Uterine smooth muscle cell (primary cell): ENCODE measurements around the gene ABHD18. TPM values are rescaled to one million over a fixed set of nuclear protein-coding genes. Genes with fewer than 3 reads are reported as not detected.

Experiments
- total RNA-seq: library from RNA; depleted of rRNA; stranded (reverse); fragments of >200 nt; gene quantifications from 2 replicates; pipeline ENCODE4 v1.2.3, GENCODE V29; 2014

ABHD18 gene
- 6.2 and 6.4 TPM in 2 replicates for total RNA-seq

DNA sequence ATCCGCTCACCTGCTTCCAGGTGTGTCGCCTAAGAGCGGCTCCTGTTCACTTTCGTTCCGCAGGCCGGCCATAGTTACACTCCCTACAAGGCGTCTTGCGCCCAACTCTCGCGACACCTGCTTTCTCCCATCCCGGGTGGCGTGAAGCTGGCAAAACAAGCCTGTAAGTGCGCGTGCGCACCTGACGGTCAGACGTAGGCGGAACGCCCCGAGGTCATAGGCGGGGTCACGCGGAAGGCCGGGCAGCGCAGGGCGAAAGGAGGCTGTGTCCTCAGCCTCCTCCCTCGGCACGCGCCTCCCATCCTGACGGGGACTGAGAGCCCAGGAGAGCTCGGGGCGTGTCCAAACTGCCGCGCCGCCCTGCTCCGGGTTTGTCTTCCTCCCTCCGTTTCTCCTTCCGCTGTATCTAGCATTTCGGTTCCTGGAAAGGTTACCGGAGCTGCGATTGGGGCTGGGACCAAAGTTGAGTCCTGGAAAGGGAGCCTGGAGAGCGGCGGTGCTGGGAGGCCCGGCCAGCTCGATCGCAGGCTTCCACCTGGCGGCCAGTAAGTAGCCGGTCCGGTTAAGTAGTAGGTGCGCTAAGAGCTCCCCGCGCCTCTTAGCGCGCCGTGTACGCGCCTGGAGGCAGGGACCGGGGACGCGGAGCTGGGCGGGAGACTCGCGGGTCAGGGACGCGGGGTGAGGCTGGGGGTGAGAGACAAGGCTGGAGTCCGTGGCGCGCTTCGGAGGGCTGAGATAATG is at the start of gene ABHD18, which contains the start of gene MFSD8:
Gene ABHD18 (plus strand): TSS at position 345 of the 741 bp plus-strand sequence. CDS start 17,550 bp downstream, outside the sequence.
Gene MFSD8 (minus strand): TSS at position 112 of the 741 bp plus-strand sequence. CDS start 40 bp downstream, at position 72.

DNA sequence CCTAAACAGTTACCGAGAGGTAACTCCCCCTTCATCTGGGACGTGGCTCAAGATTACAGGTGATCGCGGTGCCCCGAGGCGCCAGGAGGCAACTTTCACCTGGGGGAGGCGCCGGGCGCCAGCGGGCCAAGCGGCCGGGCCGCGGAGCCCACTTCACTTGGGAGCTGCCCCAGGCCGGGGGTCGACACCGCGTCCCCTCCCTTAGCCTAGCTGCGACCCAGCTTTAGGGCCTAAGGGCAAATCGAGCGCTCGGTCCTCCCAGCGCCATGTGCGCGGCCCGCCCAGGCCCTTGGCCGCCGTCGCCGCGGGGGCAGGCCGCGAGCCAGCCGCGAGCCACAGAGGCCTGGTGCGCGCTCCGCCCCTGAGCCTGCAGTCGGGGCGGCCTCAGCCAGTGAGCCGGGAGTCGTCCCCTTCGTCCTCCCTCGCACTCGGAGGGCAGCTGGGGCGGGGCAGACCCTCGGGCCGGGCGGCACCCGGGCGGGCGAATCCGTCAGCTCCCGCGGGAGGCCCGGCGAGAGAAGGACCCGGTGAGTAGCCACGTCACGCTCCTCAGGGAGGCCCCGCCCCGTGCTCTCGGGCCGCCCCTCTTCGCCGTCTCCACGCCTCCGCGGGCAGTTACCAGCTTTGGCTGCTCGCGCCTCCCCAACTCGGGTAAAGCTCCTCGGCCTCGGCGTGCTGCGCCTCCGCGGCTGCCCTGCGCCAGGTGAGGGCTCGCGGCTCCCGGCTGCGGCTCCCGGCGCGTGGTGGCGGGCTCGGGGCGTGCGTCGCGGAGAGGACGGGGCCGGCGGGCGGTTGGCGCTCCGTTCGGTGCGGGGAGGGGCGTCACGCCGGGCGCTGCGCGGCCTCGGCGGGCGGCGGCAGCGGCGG is 95.7 kb downstream of the ABHD18 start, which contains the start of gene LARP1B:
Gene LARP1B (plus strand): TSS at position 614 of the 867 bp plus-strand sequence. CDS start 13,640 bp downstream, outside the sequence.

Other genes starting within 250 kb of the ABHD18 start
- gene SLC25A31, start 235.0 kb upstream of the ABHD18 start, total RNA-seq = not detected in 2 replicates
- 5.4 and 8.4 TPM in 2 replicates for gene HSPA4L, start 183.1 kb upstream of the ABHD18 start, total RNA-seq
- gene PLK4, start 84.5 kb upstream of the ABHD18 start, total RNA-seq = 9.7 and 38.1 TPM in 2 replicates
- 19.1 and 21.5 TPM in 2 replicates for gene MFSD8, start 233 bp upstream of the ABHD18 start, total RNA-seq
- 30.3 and 39.4 TPM in 2 replicates for gene LARP1B, start 95.9 kb downstream of the ABHD18 start, total RNA-seq